ENCODE data around the gene ADIPOR1.

GRCh38 chr1:202938287-202938925 is 19.7 kb downstream of the ADIPOR1 start:
- TF ChIP-seq POLR2AphosphoS5 (IDR thresholded peaks at IDR 0.05; ENCODE audit: low read depth) (no peak), CTCF (IDR thresholded peaks at IDR 0.05; ENCODE audit: insufficient read depth, low read length) (no peak), REST (IDR thresholded peaks at IDR 0.05; ENCODE audit: insufficient replicate concordance, low read depth) (no peak), SPI1 (IDR thresholded peaks at IDR 0.05; ENCODE audit: borderline replicate concordance, low read depth) (no peak), GABPA (IDR thresholded peaks at IDR 0.05; ENCODE audit: low read depth) (no peak)
